Loucy (cell line): ENCODE data around the gene ANAPC5.

ENCODE experiments used
- CTCF ChIP-seq: fragments of 200-600 bp; sonication (generic); conservative IDR thresholded peaks from 2 replicates; pipeline ENCODE4 v1.5.1; 2014; ENCODE audit warnings: mild to moderate bottlenecking, antibody characterized with exemption, low read length
- EZH2phosphoT487 ChIP-seq: fragments of 200-600 bp; IDR thresholded peaks from 2 replicates; pipeline ENCODE4 v1.6.1; 2018; ENCODE audit warnings: antibody characterized with exemption, mild to moderate bottlenecking, moderate library complexity, borderline replicate concordance

GRCh38 chr12:121273364-121273896 lies 78.8 kb downstream of the ANAPC5 start:
- TF ChIP-seq CTCF, result no peak
- no peak for TF ChIP-seq EZH2phosphoT487
